Stimulated activated CD4-positive, alpha-beta T cell treated with anti-CD3 and anti-CD28 coated beads, Interleukin-1b, Interleukin-23, amount 100 ng/mL, for 24 hours (primary cell): ENCODE measurements around the gene TRAF6.
"Not testable (repeated sequence)": the region's sequence is repeated elsewhere in the genome, so short reads cannot be mapped to it uniquely, and the experiment has no call there.

Experiments
- DNase-seq, 4 experiments: peaks; one replicate each; pipeline ENCODE4 v3.0.0-alpha.2; 2020; ENCODE audit warnings: low read depth in 4 of 4, low spot score in 1 of 4

TRAF6 gene

GRCh38 chr11:36498721-36499120 lies 11.4 kb downstream of the TRAF6 start:
- no peak for DNase-seq

GRCh38 chr11:36493332-36493731 lies 16.7 kb downstream of the TRAF6 start:
- DNase-seq: no peak

GRCh38 chr11:36492724-36493304 lies 17.3 kb downstream of the TRAF6 start:
- DNase-seq: no peak

GRCh38 chr11:36490026-36490806 lies 19.9 kb downstream of the TRAF6 start:
- no peak for DNase-seq

GRCh38 chr11:36488096-36488495 lies 22.0 kb downstream of the TRAF6 start:
- DNase-seq: no peak

- DNase-seq: no peak
Measured at GRCh38 chr11:36487619-36488018, 22.5 kb downstream of the TRAF6 start.

GRCh38 chr11:36485298-36486002 lies 24.6 kb downstream of the TRAF6 start:
- no peak for DNase-seq

GRCh38 chr11:36483042-36483441 lies 27.0 kb downstream of the TRAF6 start:
- not testable (repeated sequence) for DNase-seq

- no peak for DNase-seq
Measured at GRCh38 chr11:36480833-36481232, 29.2 kb downstream of the TRAF6 start.

- DNase-seq: no peak
Measured at GRCh38 chr11:36478700-36479329, 31.3 kb downstream of the TRAF6 start.

- DNase-seq: no peak
Measured at GRCh38 chr11:36475192-36475591, 34.9 kb downstream of the TRAF6 start.

- DNase-seq: no peak
Measured at GRCh38 chr11:36471577-36471976, 38.5 kb downstream of the TRAF6 start.

GRCh38 chr11:36469881-36470802 lies 39.9 kb downstream of the TRAF6 start:
- no peak for DNase-seq

- DNase-seq: no peak
Measured at GRCh38 chr11:36469063-36469462, 41.0 kb downstream of the TRAF6 start.

- DNase-seq: no peak
Measured at GRCh38 chr11:36467916-36468315, 42.2 kb downstream of the TRAF6 start.

- DNase-seq: no peak
Measured at GRCh38 chr11:36467012-36467411, 43.1 kb downstream of the TRAF6 start.

- DNase-seq: no peak
Measured at GRCh38 chr11:36465449-36466163, 44.5 kb downstream of the TRAF6 start.

GRCh38 chr11:36464720-36465119 lies 45.4 kb downstream of the TRAF6 start:
- no peak for DNase-seq

- DNase-seq: no peak
Measured at GRCh38 chr11:36463781-36464180, 46.3 kb downstream of the TRAF6 start.

- DNase-seq: no peak
Measured at GRCh38 chr11:36462321-36462720, 47.8 kb downstream of the TRAF6 start.
